Gastroesophageal sphincter (tissue), 3 donors: ENCODE data around the gene RNF114.

Source experiments
- CTCF ChIP-seq, 4 experiments: fragments of 200-600 bp in 2 of 4; fragments of 450-650 bp in 2 of 4; sonication (generic) in 1 of 4; IDR thresholded peaks; one replicate each; pipeline ENCODE4 v1.5.1; 2017 to 2019; ENCODE audit warnings: antibody characterized with exemption in 4 of 4, mild to moderate bottlenecking in 2 of 4, moderate library complexity in 2 of 4
- POLR2A ChIP-seq, 2 donors: fragments of 450-650 bp; IDR thresholded peaks; one replicate each; pipeline ENCODE4 v1.6.1; 2017; ENCODE audit warnings: antibody characterized with exemption in 2 of 2, mild to moderate bottlenecking in 2 of 2, moderate library complexity in 1 of 2

- TF ChIP-seq CTCF (IDR thresholded peaks at IDR 0.05) (no peak), POLR2A (IDR thresholded peaks at IDR 0.05) (no peak)
Observed at GRCh38 chr20:49966861-49967260, 30.7 kb downstream of the RNF114 start.
